ENCODE results near the gene KLHL11. TPM values are rescaled to one million over a fixed set of nuclear protein-coding genes. Genes with fewer than 3 reads are reported as not detected.

The KLHL11 gene
- total and polyA plus RNA-seq, 10 of the 15 experiments (the other 5 are each of a cell fraction or from before 2014, with no cell fraction given), result 0.07 to 17.2 (median 10.1) TPM

DNA sequence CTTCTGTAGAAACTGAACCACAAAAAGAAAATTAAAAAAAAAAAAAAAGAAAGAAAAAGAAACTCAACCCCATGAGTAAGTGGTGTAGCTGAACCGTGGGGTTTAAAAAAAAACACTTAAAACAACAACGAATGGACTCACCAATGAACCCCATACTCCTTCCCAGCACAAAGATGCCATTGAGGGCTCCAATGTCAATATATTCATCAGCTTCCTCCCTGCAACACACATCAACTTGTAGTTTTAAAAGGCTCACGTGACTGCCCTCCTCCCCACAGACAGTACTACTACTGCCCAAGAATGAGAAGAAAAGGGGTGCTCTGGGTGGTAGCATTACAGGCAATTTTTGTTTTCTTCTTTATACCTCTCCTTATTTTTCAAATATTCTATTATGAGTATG is 3.3 kb upstream of the KLHL11 start:
- WGBS (ENCODE audit: insufficient coverage, insufficient replicate concordance, low lambda C conversion rate, missing lambda C conversion rate), result 61% methylated on average over 3 of the region's 3 CpGs

More for the DNA sequence above, 3.3 kb upstream of the KLHL11 start:
- ATAC-seq (no peak), DNase-seq (ENCODE audit: low read depth, low spot score) (no peak), FAIRE-seq (no peak)
- no peaks in the 10 kb centered on the region; the same call in 1 of the 2 replicates for H4K20me1 ChIP-seq (ENCODE audit: control insufficient read depth, insufficient read depth)
- H3K4me3 ChIP-seq, result no peak overlapping the region
- ChIA-PET POLR2A (interaction anchor here (0.6 to 0.7 kb wide), 3 partner anchors 13 to 426 kb away, joined by 3 to 5 read pairs (median 4); no protein-coding TSS in a partner anchor), SMC1A (ENCODE audit: uncharacterized antibody, unreplicated experiment) (no interaction called here), CTCF (no interaction called here), RAD21 (ENCODE audit: unreplicated experiment) (interaction anchor here (0.6 kb wide), 1 partner anchor 128 kb away, joined by 4 read pairs; no protein-coding TSS in a partner anchor)
- in situ Hi-C loops (cut with MboI) (no loop called here), intact Hi-C loops (cut with micrococcal nuclease; ENCODE audit: unreplicated experiment) (no loop called here)
- BruUV-seq (replicated peaks), result no TSS peak
- H3K4me1 ChIP-seq (ENCODE audit: control insufficient read depth, insufficient read depth, low read length), result peaks cover 6% of the 10 kb centered on the region; the same call in 1 of the 2 replicates
- peaks cover 21 to 37% of the 10 kb centered on the region in 2 experiments for H3K36me3 ChIP-seq (ENCODE audit: control insufficient read depth in 2 of 2, insufficient read depth in 2 of 2, low read length in 1 of 2)
- no peaks in the 10 kb centered on the region for H3K9me3 ChIP-seq (replicated peaks; ENCODE audit: control insufficient read depth, insufficient read depth, low read length)
- no peaks in the 10 kb centered on the region for H3K27me3 ChIP-seq (replicated peaks in 1 of 2; ENCODE audit: control insufficient read depth in 2 of 2, insufficient read depth in 2 of 2, low read length in 1 of 2)
- no peak overlapping the region for H2AFZ ChIP-seq (ENCODE audit: control insufficient read depth, low read depth, low read length)
- H3K79me2 ChIP-seq (ENCODE audit: control insufficient read depth, insufficient read depth, low read length), result peaks cover 15% of the 10 kb centered on the region
- H3K9ac ChIP-seq (ENCODE audit: control insufficient read depth, insufficient read depth, low read length), result no peak overlapping the region
- H3K4me2 ChIP-seq (ENCODE audit: control insufficient read depth, insufficient read depth), result no peak overlapping the region
- H3K27ac ChIP-seq (ENCODE audit: control insufficient read depth, insufficient read depth), result no peak overlapping the region
- TF ChIP-seq CREB1 (IDR thresholded peaks at IDR 0.05; ENCODE audit: low read depth) (no peak), POU2F2 (IDR thresholded peaks at IDR 0.05; ENCODE audit: borderline replicate concordance, low read depth, low read length) (no peak)
- TF ChIP-seq, protein P1, sequence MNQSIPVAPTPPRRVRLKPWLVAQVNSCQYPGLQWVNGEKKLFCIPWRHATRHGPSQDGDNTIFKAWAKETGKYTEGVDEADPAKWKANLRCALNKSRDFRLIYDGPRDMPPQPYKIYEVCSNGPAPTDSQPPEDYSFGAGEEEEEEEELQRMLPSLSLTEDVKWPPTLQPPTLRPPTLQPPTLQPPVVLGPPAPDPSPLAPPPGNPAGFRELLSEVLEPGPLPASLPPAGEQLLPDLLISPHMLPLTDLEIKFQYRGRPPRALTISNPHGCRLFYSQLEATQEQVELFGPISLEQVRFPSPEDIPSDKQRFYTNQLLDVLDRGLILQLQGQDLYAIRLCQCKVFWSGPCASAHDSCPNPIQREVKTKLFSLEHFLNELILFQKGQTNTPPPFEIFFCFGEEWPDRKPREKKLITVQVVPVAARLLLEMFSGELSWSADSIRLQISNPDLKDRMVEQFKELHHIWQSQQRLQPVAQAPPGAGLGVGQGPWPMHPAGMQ (IDR thresholded peaks at IDR 0.05; ENCODE audit: borderline replicate concordance), result no peak
- TF ChIP-seq, protein P2, sequence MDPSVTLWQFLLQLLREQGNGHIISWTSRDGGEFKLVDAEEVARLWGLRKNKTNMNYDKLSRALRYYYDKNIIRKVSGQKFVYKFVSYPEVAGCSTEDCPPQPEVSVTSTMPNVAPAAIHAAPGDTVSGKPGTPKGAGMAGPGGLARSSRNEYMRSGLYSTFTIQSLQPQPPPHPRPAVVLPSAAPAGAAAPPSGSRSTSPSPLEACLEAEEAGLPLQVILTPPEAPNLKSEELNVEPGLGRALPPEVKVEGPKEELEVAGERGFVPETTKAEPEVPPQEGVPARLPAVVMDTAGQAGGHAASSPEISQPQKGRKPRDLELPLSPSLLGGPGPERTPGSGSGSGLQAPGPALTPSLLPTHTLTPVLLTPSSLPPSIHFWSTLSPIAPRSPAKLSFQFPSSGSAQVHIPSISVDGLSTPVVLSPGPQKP (IDR thresholded peaks at IDR 0.05; ENCODE audit: low read depth, low read length), result no peak
